Measurements from ENCODE around the gene FLT3.

GRCh38 chr13:27962982-27963381 lies 137.4 kb downstream of the FLT3 start:
- TF ChIP-seq SMC3 (IDR thresholded peaks at IDR 0.05; ENCODE audit: low read length), result no peak
- TF ChIP-seq CTCF (CRISPR knock-in tag; IDR thresholded peaks at IDR 0.05), result no peak
- no peak for TF ChIP-seq HMG20A (CRISPR knock-in tag; IDR thresholded peaks at IDR 0.05; ENCODE audit: borderline replicate concordance)
- TF ChIP-seq YY1 (IDR thresholded peaks at IDR 0.05; ENCODE audit: insufficient read depth, insufficient replicate concordance, low read depth, low read length), result no peak
- no peak for TF ChIP-seq SP1 (IDR thresholded peaks at IDR 0.05)
- TF ChIP-seq SP1 (CRISPR knock-in tag; IDR thresholded peaks at IDR 0.05), result no peak
- no peak for TF ChIP-seq ZNF784 (CRISPR knock-in tag; IDR thresholded peaks at IDR 0.05; ENCODE audit: borderline replicate concordance)
- TF ChIP-seq KDM2A (CRISPR knock-in tag; IDR thresholded peaks at IDR 0.05; ENCODE audit: borderline replicate concordance, low read depth), result no peak
- no peak for TF ChIP-seq POLR2A (IDR thresholded peaks at IDR 0.05; ENCODE audit: insufficient read depth in 1 of 2, low read depth in 2 of 2, low read length in 2 of 2)
- no peak for TF ChIP-seq PBX3 (CRISPR knock-in tag; IDR thresholded peaks at IDR 0.05; ENCODE audit: borderline replicate concordance)
- no peak for TF ChIP-seq ZNF75D (CRISPR knock-in tag; IDR thresholded peaks at IDR 0.05; ENCODE audit: borderline replicate concordance)
- no peak for TF ChIP-seq USF2 (IDR thresholded peaks at IDR 0.05; ENCODE audit: low read depth, low read length)
- no peak for TF ChIP-seq USF2 (CRISPR knock-in tag; IDR thresholded peaks at IDR 0.05; ENCODE audit: borderline replicate concordance)
- no peak for TF ChIP-seq MXI1 (IDR thresholded peaks at IDR 0.05; ENCODE audit: borderline replicate concordance, low read depth, low read length)
- no peak for TF ChIP-seq ZNF580 (CRISPR knock-in tag; IDR thresholded peaks at IDR 0.05; ENCODE audit: borderline replicate concordance, low read depth)
- TF ChIP-seq FOXO1 (CRISPR knock-in tag; IDR thresholded peaks at IDR 0.05), result no peak
